ENCODE results near the gene CARMIL1.

The CARMIL1 gene

GRCh38 chr6:25639653-25640052 lies 360.5 kb downstream of the CARMIL1 start:
- no peaks in the 10 kb centered on the region for H3K4me1 ChIP-seq (ENCODE audit: control insufficient read depth in 1 of 2, insufficient read depth in 2 of 2, low read length in 2 of 2)
- no peak overlapping the region for H3K4ac ChIP-seq (ENCODE audit: low read depth, low read length)
- no peak overlapping the region for H3K23ac ChIP-seq (ENCODE audit: low read length)
- no peak overlapping the region for H2BK120ac ChIP-seq (ENCODE audit: insufficient read depth, low read length, poor library complexity)
- H3K9ac ChIP-seq (ENCODE audit: low read length): no peak overlapping the region
- H2BK12ac ChIP-seq (ENCODE audit: low read length): no peak overlapping the region
- peaks cover 1% of the 10 kb centered on the region for H3K9me3 ChIP-seq (ENCODE audit: insufficient read depth, low read depth, low read length)
- H3K79me1 ChIP-seq (ENCODE audit: low read length): peaks cover 1% of the 10 kb centered on the region
- H3K27ac ChIP-seq (ENCODE audit: low read depth, low read length): no peak overlapping the region
- no peak overlapping the region for H2AFZ ChIP-seq (ENCODE audit: insufficient read depth, low read length, poor library complexity)
- H3K79me2 ChIP-seq (ENCODE audit: control insufficient read depth, insufficient read depth, low read length, poor library complexity): no peaks in the 10 kb centered on the region
- no peak overlapping the region for H3K4me3 ChIP-seq (ENCODE audit: low read depth, low read length)
- H2BK5ac ChIP-seq (ENCODE audit: low read depth, low read length, poor library complexity): no peak overlapping the region
- DNase-seq: no peak
- no peak overlapping the region for H4K91ac ChIP-seq (ENCODE audit: low read depth, low read length)
- H2AK5ac ChIP-seq (ENCODE audit: low read length): no peak overlapping the region
- no peak overlapping the region for H3K14ac ChIP-seq (ENCODE audit: low read length)
- H4K12ac ChIP-seq (ENCODE audit: low read depth, low read length): no peak overlapping the region
- H4K8ac ChIP-seq (ENCODE audit: low read depth, low read length): no peak overlapping the region
- H3K18ac ChIP-seq (ENCODE audit: low read length): no peak overlapping the region
- H3K36me3 ChIP-seq (ENCODE audit: control insufficient read depth in 1 of 2, insufficient read depth in 2 of 2, low read length in 2 of 2): no peaks in the 10 kb centered on the region
- WGBS (ENCODE audit: extremely low coverage, insufficient coverage, insufficient read length): no CpG with 5 or more reads among the region's 4 CpGs
- no peak overlapping the region for H3K4me2 ChIP-seq (ENCODE audit: low read length)
- no peaks in the 10 kb centered on the region for H3K27me3 ChIP-seq (ENCODE audit: insufficient read depth, low read length)

- Histone ChIP-seq H3K4me2 (ENCODE audit: low read length) (no peak overlapping the region), H3K79me1 (ENCODE audit: low read length) (peaks cover under 1% of the 10 kb centered on the region), H2AK5ac (ENCODE audit: low read length) (no peak overlapping the region), H2BK5ac (ENCODE audit: low read depth, low read length, poor library complexity) (no peak overlapping the region), H3K4me3 (ENCODE audit: low read depth, low read length) (no peak overlapping the region), H3K9ac (ENCODE audit: low read length) (no peak overlapping the region), H3K36me3 (ENCODE audit: control insufficient read depth in 1 of 2, insufficient read depth in 2 of 2, low read length in 2 of 2) (no peaks in the 10 kb centered on the region), H3K4me1 (ENCODE audit: control insufficient read depth in 1 of 2, insufficient read depth in 2 of 2, low read length in 2 of 2) (no peaks in the 10 kb centered on the region), H3K79me2 (ENCODE audit: control insufficient read depth, insufficient read depth, low read length, poor library complexity) (no peaks in the 10 kb centered on the region), H3K27ac (ENCODE audit: low read depth, low read length) (no peak overlapping the region), H4K12ac (ENCODE audit: low read depth, low read length) (no peak overlapping the region), H4K91ac (ENCODE audit: low read depth, low read length) (no peak overlapping the region), H3K4ac (ENCODE audit: low read depth, low read length) (no peak overlapping the region), H3K23ac (ENCODE audit: low read length) (no peak overlapping the region), H3K18ac (ENCODE audit: low read length) (no peak overlapping the region), H4K8ac (ENCODE audit: low read depth, low read length) (no peak overlapping the region), H2AFZ (ENCODE audit: insufficient read depth, low read length, poor library complexity) (no peak overlapping the region), H2BK12ac (ENCODE audit: low read length) (no peak overlapping the region), H2BK120ac (ENCODE audit: insufficient read depth, low read length, poor library complexity) (no peak overlapping the region), H3K27me3 (ENCODE audit: insufficient read depth, low read length) (no peaks in the 10 kb centered on the region), H3K9me3 (ENCODE audit: insufficient read depth, low read depth, low read length) (peaks cover 1% of the 10 kb centered on the region), H3K14ac (ENCODE audit: low read length) (no peak overlapping the region)
- no peak for DNase-seq
- WGBS (ENCODE audit: extremely low coverage, insufficient coverage, insufficient read length): no CpG with 5 or more reads among the region's 5 CpGs
These were observed 361.3 kb downstream of the CARMIL1 start for GRCh38 chr6:25640446-25640845.

GRCh38 chr6:25640891-25641290 lies 361.7 kb downstream of the CARMIL1 start:
- WGBS (ENCODE audit: extremely low coverage, insufficient coverage, insufficient read length): no CpG with 5 or more reads among the region's 4 CpGs
- no peaks in the 10 kb centered on the region for H3K27me3 ChIP-seq (ENCODE audit: insufficient read depth, low read length)
- no peak overlapping the region for H3K4me2 ChIP-seq (ENCODE audit: low read length)
- H3K9me3 ChIP-seq (ENCODE audit: insufficient read depth, low read depth, low read length): peaks cover 1% of the 10 kb centered on the region
- H3K9ac ChIP-seq (ENCODE audit: low read length): no peak overlapping the region
- H3K79me1 ChIP-seq (ENCODE audit: low read length): no peaks in the 10 kb centered on the region
- no peak overlapping the region for H2BK120ac ChIP-seq (ENCODE audit: insufficient read depth, low read length, poor library complexity)
- H2AFZ ChIP-seq (ENCODE audit: insufficient read depth, low read length, poor library complexity): no peak overlapping the region
- no peak overlapping the region for H3K18ac ChIP-seq (ENCODE audit: low read length)
- H3K4ac ChIP-seq (ENCODE audit: low read depth, low read length): no peak overlapping the region
- H3K27ac ChIP-seq (ENCODE audit: low read depth, low read length): no peak overlapping the region
- H3K4me1 ChIP-seq (ENCODE audit: control insufficient read depth in 1 of 2, insufficient read depth in 2 of 2, low read length in 2 of 2): no peaks in the 10 kb centered on the region
- no peak overlapping the region for H4K12ac ChIP-seq (ENCODE audit: low read depth, low read length)
- peak in 1 of 2 donors; percentile 13 for DNase-seq
- H3K4me3 ChIP-seq (ENCODE audit: low read depth, low read length): no peak overlapping the region
- no peak overlapping the region for H2AK5ac ChIP-seq (ENCODE audit: low read length)
- no peak overlapping the region for H4K8ac ChIP-seq (ENCODE audit: low read depth, low read length)
- H2BK5ac ChIP-seq (ENCODE audit: low read depth, low read length, poor library complexity): no peak overlapping the region
- no peaks in the 10 kb centered on the region for H3K36me3 ChIP-seq (ENCODE audit: control insufficient read depth in 1 of 2, insufficient read depth in 2 of 2, low read length in 2 of 2)
- no peak overlapping the region for H3K23ac ChIP-seq (ENCODE audit: low read length)
- no peaks in the 10 kb centered on the region for H3K79me2 ChIP-seq (ENCODE audit: control insufficient read depth, insufficient read depth, low read length, poor library complexity)
- H4K91ac ChIP-seq (ENCODE audit: low read depth, low read length): no peak overlapping the region
- no peak overlapping the region for H3K14ac ChIP-seq (ENCODE audit: low read length)
- no peak overlapping the region for H2BK12ac ChIP-seq (ENCODE audit: low read length)

- WGBS (ENCODE audit: extremely low coverage, insufficient coverage, insufficient read length): no CpG with 5 or more reads among the region's 5 CpGs
These were observed 362.2 kb downstream of the CARMIL1 start for GRCh38 chr6:25641377-25641776.

More at GRCh38 chr6:25641377-25641776, 362.2 kb downstream of the CARMIL1 start:
- no peak for DNase-seq
- Histone ChIP-seq H3K36me3 (ENCODE audit: control insufficient read depth in 1 of 2, insufficient read depth in 2 of 2, low read length in 2 of 2) (no peaks in the 10 kb centered on the region), H3K9ac (ENCODE audit: low read length) (no peak overlapping the region), H4K8ac (ENCODE audit: low read depth, low read length) (no peak overlapping the region), H3K4me2 (ENCODE audit: low read length) (no peak overlapping the region), H4K91ac (ENCODE audit: low read depth, low read length) (no peak overlapping the region), H2AFZ (ENCODE audit: insufficient read depth, low read length, poor library complexity) (no peak overlapping the region), H3K79me1 (ENCODE audit: low read length) (no peaks in the 10 kb centered on the region), H2BK5ac (ENCODE audit: low read depth, low read length, poor library complexity) (no peak overlapping the region), H4K12ac (ENCODE audit: low read depth, low read length) (no peak overlapping the region), H3K27me3 (ENCODE audit: insufficient read depth, low read length) (no peaks in the 10 kb centered on the region), H3K9me3 (ENCODE audit: insufficient read depth, low read depth, low read length) (peaks cover 1% of the 10 kb centered on the region), H2AK5ac (ENCODE audit: low read length) (no peak overlapping the region), H2BK120ac (ENCODE audit: insufficient read depth, low read length, poor library complexity) (no peak overlapping the region), H3K4ac (ENCODE audit: low read depth, low read length) (no peak overlapping the region), H3K79me2 (ENCODE audit: control insufficient read depth, insufficient read depth, low read length, poor library complexity) (no peaks in the 10 kb centered on the region), H2BK12ac (ENCODE audit: low read length) (no peak overlapping the region), H3K4me3 (ENCODE audit: low read depth, low read length) (no peak overlapping the region), H3K18ac (ENCODE audit: low read length) (no peak overlapping the region), H3K27ac (ENCODE audit: low read depth, low read length) (no peak overlapping the region), H3K14ac (ENCODE audit: low read length) (no peak overlapping the region), H3K4me1 (ENCODE audit: control insufficient read depth in 1 of 2, insufficient read depth in 2 of 2, low read length in 2 of 2) (no peaks in the 10 kb centered on the region), H3K23ac (ENCODE audit: low read length) (no peak overlapping the region)
